A172 (cell line): Measurements from ENCODE around the gene OR2AG2. TPM values are rescaled to one million over a fixed set of nuclear protein-coding genes. Genes with fewer than 3 reads are reported as not detected.
A peak's percentile ranks its signal among the peaks of the same experiment; 100 is the strongest.

Source experiments
- DNase-seq: peaks from one replicate; pipeline ENCODE4 v3.0.0-alpha.2; 2015; ENCODE audit warnings: low spot score
- total RNA-seq: library from RNA; depleted of rRNA; stranded (reverse); fragments of >200 nt; shearing (Covaris generic); gene quantifications from 2 replicates; pipeline ENCODE4 v1.2.3, GENCODE V29; 2014; rRNA removed

Gene OR2AG2
- total RNA-seq, 1 experiment from 2014 or later, result not detected

- DNase-seq, result no peak
Measured at GRCh38 chr11:6738590-6738989, 33.2 kb downstream of the OR2AG2 start.

DNA sequence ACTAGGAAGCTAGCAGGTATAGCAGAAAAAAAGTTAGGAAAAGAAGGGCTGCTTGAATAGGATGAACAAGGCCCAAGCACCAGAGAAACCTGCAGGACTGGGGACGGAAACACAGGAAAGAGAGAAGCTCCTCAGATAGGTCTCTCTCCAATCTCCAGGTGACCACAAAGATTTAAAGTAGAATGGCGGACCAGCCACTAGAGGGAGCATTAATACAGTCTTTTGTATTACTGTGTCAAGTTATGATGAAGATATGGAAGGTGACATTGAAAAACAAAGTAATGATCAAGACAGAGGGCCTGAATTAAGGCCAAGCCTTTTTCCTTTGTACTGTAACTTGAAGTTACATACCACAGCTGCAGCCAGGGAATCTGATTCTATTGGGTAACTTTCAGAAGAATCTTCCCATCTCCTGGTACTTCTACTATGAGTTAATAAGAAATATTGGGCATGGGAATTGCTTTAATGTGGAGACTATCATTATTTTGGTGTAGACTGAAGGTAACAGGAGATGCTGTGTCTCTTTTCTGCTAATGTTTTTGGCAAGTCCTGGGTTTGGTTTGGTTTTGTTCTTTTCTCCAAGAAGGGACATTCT, 33.8 kb downstream of the OR2AG2 start:
- peak; percentile 65 for DNase-seq

DNA sequence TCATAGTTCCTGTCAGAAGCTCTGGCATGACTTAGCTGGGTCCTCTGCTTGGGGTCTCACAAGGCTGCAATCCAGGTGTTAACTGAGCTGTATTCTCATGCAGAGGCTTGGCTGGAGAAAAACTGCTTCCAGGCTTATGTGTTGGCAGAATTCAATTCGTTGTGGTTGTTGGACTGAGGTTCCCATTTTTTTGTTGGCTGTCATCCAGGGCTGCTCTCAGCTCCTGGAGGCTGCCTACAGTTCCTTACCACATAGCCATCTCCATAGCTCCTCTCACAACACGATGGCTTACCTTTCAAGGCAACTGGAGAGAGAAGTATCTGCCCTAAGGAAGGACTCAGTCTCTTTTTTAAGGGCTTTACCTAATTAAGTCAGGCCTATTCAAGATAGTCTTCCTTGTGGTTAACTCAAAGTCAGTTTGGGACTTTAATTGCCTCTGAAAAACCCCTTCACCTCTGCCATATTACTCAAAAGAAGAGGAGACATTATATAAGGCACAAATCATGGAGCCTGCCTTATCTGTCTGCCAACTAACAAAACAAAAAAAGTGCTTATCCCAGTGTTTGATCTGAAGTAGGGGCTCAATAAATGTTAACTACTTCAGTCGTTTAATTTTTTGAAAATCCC, 35.2 kb downstream of the OR2AG2 start:
- no peak for DNase-seq

- DNase-seq, result peak; percentile 33
Measured at GRCh38 chr11:6735306-6735705, 36.5 kb downstream of the OR2AG2 start.

DNA sequence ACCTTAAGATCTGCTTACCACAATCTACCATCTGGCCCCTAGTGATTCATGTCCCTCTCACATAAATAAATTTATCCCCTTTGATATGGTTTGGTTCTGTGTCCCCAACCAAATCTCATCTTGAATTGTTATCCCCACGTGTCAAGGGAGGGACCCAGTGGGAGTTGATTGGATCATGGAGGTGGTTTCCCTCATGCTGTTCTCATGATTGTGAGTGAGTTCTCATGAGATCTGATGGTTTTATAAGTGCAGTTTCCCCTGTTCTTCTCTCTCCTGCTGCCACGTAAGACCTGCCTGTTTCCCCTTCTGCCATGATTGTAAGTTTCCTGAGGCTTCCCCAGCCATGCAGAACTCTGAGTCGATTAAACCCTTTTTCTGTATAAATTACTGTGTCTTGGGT, 37.2 kb downstream of the OR2AG2 start:
- DNase-seq, result no peak

DNA sequence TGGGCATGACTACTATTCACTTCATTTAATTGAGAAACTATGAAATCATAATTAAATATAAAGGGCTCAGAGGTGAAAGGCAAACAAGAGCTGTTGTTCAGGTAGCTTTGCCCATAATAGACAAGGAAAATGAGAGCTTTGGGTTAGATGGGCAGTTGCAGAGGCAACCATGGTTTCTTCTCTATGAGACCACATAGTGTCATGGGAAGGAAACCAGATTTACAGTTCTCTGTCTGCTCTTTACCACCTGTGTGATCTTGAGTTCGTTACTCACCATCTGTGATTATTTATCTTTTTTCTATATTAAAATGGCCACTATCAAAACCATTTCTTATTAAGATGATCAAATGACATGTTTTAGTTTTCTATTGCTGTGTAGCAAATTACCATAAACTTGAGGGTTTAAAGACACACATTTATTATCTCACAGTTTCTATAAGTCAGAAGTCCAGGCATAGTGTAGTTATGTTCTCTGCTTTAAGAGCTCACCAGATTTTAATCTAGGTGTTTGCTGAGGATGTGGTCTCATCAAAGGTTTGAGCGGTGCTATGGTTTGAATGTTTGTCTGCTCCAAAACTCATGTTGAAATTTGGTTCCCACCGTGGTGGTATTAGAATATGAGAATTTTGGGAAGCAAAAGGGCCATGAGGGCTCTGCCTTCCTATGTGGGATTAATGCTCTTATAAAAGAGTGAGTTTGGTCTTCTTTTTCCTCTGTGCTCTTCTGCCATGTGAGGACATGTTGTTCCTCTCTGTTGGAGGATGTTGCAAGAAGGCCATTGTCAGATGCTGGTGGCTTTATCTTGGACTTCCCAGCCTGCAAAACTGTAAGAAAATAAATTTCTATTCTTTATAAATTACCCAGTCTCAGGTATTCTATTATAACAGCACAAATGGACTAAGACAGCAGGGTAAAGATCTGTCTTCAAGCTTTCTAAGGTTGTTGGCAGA, 38.2 kb downstream of the OR2AG2 start:
- DNase-seq, result no peak

GRCh38 chr11:6727971-6728760, 43.6 kb downstream of the OR2AG2 start:
- no peak for DNase-seq

DNA sequence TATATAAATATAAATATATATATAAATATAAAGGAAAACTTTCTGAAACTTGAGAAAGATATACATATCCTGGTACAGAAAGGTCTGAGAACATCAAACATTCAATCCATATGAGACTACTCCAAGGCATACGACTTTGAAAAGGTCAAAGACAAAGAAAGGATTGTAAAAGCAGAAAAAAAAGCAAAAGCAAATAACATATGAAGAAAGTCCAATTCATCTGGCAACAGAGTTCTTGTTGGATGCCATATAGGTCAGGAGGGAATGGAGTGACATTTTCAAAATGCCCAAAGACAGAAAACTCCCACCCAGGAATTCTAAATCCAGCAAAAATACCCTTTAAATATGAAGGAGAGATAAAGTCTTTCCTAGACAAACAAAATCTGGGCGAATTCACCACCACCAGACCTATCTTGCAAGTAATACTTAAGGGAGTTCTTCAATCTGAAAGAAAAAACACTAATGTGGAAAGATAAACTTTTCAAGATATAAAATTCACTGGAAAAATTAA, 46.3 kb downstream of the OR2AG2 start:
- DNase-seq, result no peak

DNA sequence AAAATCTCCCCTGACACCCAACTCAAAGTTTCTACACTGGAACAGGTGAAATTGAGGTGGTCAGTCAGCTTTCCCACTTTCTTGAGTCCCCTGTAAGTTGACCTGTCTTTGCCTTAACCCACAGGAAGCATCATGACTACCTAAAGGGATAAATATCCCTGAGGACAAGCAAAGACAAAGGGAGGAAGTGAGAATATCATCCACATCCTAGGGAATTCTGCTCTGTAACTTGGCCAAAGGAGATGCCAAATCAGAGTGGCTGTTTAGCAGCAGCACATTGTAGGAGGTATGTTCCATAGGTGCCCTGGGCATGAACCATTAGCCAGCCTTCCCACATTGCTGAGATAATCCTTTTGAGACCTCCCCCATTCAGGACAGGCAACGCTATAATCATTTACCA, 47.8 kb downstream of the OR2AG2 start:
- no peak for DNase-seq

DNA sequence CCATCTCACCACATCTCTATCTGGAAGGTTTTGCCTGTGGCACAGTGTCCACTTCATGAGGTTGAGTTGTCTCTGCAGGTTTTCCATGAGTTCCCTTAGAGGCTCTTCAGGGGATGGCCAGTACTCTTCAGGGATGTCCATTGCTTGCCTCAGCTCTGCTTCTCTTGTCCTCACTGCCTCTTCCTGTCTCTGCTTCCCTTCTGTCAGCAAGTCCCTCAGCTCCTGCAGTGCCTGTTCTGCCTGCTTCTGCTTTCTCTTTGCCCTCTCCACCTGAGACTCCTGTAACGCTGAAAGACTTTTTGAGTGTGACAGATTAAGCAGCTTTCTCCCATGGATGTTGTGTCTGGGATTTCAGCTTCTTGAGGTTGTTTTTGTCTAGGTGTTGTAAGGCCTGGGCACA, 50.4 kb downstream of the OR2AG2 start:
- DNase-seq, result no peak

GRCh38 chr11:6719576-6719975, 52.2 kb downstream of the OR2AG2 start:
- DNase-seq, result no peak

DNA sequence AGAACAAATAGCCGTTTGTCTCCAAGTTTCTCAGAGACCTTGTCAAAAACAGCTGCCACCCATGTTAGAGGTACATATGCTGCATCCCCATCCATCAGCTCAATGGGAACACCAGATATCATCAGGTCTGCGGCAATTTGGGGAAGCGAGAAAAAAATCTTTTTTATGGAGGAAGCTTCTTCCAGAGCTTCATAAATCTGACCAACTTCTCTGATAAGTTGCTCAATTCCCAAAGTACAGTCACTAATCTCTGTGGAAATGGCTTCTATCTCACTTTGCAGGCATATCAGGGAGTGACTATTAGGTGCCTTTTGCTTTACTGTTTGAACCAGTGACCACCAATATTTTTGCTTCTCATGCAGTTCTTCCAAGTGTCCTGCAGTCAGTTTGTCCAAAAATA, 54.4 kb downstream of the OR2AG2 start:
- no peak for DNase-seq

Other genes with a start within 250 kb of the OR2AG2 start
- gene RRP8, start 168.4 kb downstream of the OR2AG2 start, total RNA-seq, result 14.0 and 35.3 TPM in 2 replicates
- gene ILK, start 168.2 kb downstream of the OR2AG2 start, total RNA-seq, result 210 and 231 TPM in 2 replicates
- gene TAF10, start 159.8 kb downstream of the OR2AG2 start, total RNA-seq, result 53.6 and 67.5 TPM in 2 replicates
- 31.7 and 34.9 TPM in 2 replicates for gene TPP1, start 152.6 kb downstream of the OR2AG2 start, total RNA-seq
- 2.3 and 3.8 TPM in 2 replicates for gene DCHS1, start 116.2 kb downstream of the OR2AG2 start, total RNA-seq
- gene MRPL17, start 88.6 kb downstream of the OR2AG2 start, total RNA-seq, result 121 and 417 TPM in 2 replicates
- gene OR2AG1, start 11.0 kb upstream of the OR2AG2 start, total RNA-seq, result not detected in 2 replicates
- not detected in 2 replicates for gene OR6A2, start 27.7 kb upstream of the OR2AG2 start, total RNA-seq
- not detected in 2 replicates for gene OR10A5, start 73.7 kb upstream of the OR2AG2 start, total RNA-seq
- gene OR10A2, start 91.1 kb upstream of the OR2AG2 start, total RNA-seq, result not detected in 2 replicates
- gene OR10A4, start 104.6 kb upstream of the OR2AG2 start, total RNA-seq, result not detected in 2 replicates
- not detected in 2 replicates for gene OR2D2, start 120.5 kb upstream of the OR2AG2 start, total RNA-seq
- gene OR2D3, start 149.0 kb upstream of the OR2AG2 start, total RNA-seq, result not detected in 2 replicates
- not detected in 2 replicates for gene ZNF215, start 154.4 kb upstream of the OR2AG2 start, total RNA-seq
- gene ZNF214, start 248.4 kb upstream of the OR2AG2 start, total RNA-seq, result 1.8 and 2.3 TPM in 2 replicates
- 0.02 TPM in 1 of 2 replicates, not detected in the other for gene NLRP14, start 248.5 kb upstream of the OR2AG2 start, total RNA-seq